SK-N-SH treated with all-trans-retinoic acid at 6 μM for 48 hours (cell line): ENCODE results near the gene GALNT12.

Experiments used
- ATAC-seq: fragments of 200-7000 bp; cut with Tn5 transposase; 3 replicates; pipeline ENCODE4 v1.9.1; 2020; ENCODE audit warnings: mild to moderate bottlenecking, moderate library complexity
- ARNTL ChIP-seq: fragments of 450-650 bp; formaldehyde crosslinking; IDR thresholded peaks from 2 replicates; pipeline ENCODE4 v1.5.0; 2020; ENCODE audit warnings: low read depth, mild to moderate bottlenecking, moderate library complexity, borderline replicate concordance
- BACH2 ChIP-seq: fragments of 250-450 bp; sonication (Bioruptor Pico); IDR thresholded peaks from 2 replicates; pipeline ENCODE4 v1.9.0; 2021; ENCODE audit warnings: mild to moderate bottlenecking, borderline replicate concordance
- GLIS3 ChIP-seq: fragments of 250-450 bp; sonication (Bioruptor Pico); IDR thresholded peaks from 2 replicates; pipeline ENCODE4 v1.5.0; 2020; ENCODE audit warnings: mild to moderate bottlenecking, moderate library complexity
- PPARA ChIP-seq: fragments of 250-450 bp; sonication (Bioruptor Pico); IDR thresholded peaks from 2 replicates; pipeline ENCODE4 v1.5.0; 2020; ENCODE audit warnings: mild to moderate bottlenecking, borderline replicate concordance
- RARB ChIP-seq: fragments of 250-450 bp; sonication (Bioruptor Pico); IDR thresholded peaks from 2 replicates; pipeline ENCODE4 v1.8.0; 2021; ENCODE audit warnings: mild to moderate bottlenecking, moderate library complexity
- SNAI2 ChIP-seq: fragments of 250-450 bp; sonication (Bioruptor Pico); IDR thresholded peaks from 2 replicates; pipeline ENCODE4 v1.5.0; 2020; ENCODE audit warnings: mild to moderate bottlenecking, moderate library complexity
- TCF4 ChIP-seq: fragments of 250-450 bp; sonication (Bioruptor Pico); IDR thresholded peaks from 2 replicates; pipeline ENCODE4 v1.8.0; 2021; ENCODE audit warnings: mild to moderate bottlenecking, moderate library complexity, borderline replicate concordance
- TOX ChIP-seq: fragments of 250-450 bp; sonication (Bioruptor Pico); IDR thresholded peaks from 2 replicates; pipeline ENCODE4 v1.8.0; 2021; ENCODE audit warnings: mild to moderate bottlenecking, moderate library complexity, borderline replicate concordance
- ZC3H10 ChIP-seq: fragments of 250-450 bp; sonication (Bioruptor Pico); IDR thresholded peaks from 2 replicates; pipeline ENCODE4 v1.5.1; 2021; ENCODE audit warnings: mild to moderate bottlenecking, moderate library complexity
- ZFP3 ChIP-seq: fragments of 250-450 bp; sonication (Bioruptor Pico); IDR thresholded peaks from 2 replicates; pipeline ENCODE4 v1.5.0; 2020; ENCODE audit warnings: mild to moderate bottlenecking, moderate library complexity
- ZNF565 ChIP-seq: fragments of 450-650 bp; formaldehyde crosslinking; conservative IDR thresholded peaks from 2 replicates; pipeline ENCODE4 v1.5.0; 2020; ENCODE audit warnings: low read depth, mild to moderate bottlenecking, moderate library complexity
- ZNF70 ChIP-seq: fragments of 450-650 bp; formaldehyde crosslinking; IDR thresholded peaks from 2 replicates; pipeline ENCODE4 v1.5.0; 2020; ENCODE audit warnings: mild to moderate bottlenecking, moderate library complexity
- ZNF8 ChIP-seq: fragments of 450-650 bp; formaldehyde crosslinking; IDR thresholded peaks from 2 replicates; pipeline ENCODE4 v1.5.0; 2020; ENCODE audit warnings: mild to moderate bottlenecking, moderate library complexity
- TF ChIP-seq, protein P1 (sequence below): fragments of 250-450 bp; sonication (Bioruptor Pico); IDR thresholded peaks from 2 replicates; pipeline ENCODE4 v1.8.0; 2020; ENCODE audit warnings: mild to moderate bottlenecking, moderate library complexity, borderline replicate concordance
- TF ChIP-seq, protein P2 (sequence below): fragments of 250-450 bp; sonication (Bioruptor Pico); IDR thresholded peaks from 2 replicates; pipeline ENCODE4 v1.5.1; 2021; ENCODE audit warnings: mild to moderate bottlenecking, moderate library complexity
- TF ChIP-seq, protein P3 (sequence below): fragments of 250-450 bp; sonication (Bioruptor Pico); IDR thresholded peaks from 2 replicates; pipeline ENCODE4 v1.5.1; 2020; ENCODE audit warnings: low read depth, mild to moderate bottlenecking, moderate library complexity

The GALNT12 gene

DNA sequence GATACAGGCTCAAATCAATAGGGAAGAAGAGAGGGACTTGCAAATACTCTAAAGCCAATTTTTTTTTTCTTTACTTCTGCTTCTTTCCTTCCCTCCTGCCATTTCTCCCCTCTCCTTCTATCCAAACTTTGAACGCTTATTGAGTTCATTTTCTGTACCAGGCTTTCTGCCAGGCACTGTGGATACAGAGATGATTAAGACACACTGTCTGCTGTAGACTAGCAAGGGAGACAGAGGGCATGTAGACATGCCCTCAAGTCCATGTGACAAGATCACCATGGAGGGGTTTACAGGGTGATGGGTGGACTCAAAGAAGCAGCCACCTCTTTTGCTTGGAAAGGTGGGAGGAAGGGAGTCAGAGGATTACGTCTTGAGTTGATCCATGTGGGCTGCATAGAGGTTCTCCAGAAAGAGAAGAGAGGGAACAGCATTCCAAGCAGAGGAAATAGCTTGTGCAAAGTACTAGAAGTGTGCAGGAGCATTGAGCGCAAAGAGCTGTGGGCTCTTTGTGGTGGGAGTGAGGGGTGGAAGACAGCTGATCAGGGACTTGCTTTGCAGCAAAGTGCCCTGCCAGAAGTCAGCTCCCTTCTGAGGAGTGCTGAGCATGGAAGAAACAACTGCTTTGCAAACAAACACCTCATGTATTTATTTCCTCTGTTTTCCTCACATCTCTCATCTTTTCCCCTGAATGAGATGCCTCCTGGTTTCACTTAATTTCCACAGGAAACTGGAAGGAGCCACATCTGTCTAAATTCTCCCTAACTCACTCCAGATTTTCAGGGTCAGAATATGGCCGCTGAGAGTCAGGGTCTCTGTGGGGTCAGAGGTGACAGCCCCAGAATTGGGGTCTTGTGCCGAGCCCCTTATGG, 71.9 kb downstream of the GALNT12 start (continued):
- TF ChIP-seq RARB (CRISPR knock-in tag) (no peak), GLIS3 (CRISPR knock-in tag) (no peak), BACH2 (no peak), TCF4 (CRISPR knock-in tag) (no peak), ZNF70 (CRISPR knock-in tag) (no peak), ZNF565 (CRISPR knock-in tag) (no peak), PPARA (CRISPR knock-in tag) (no peak)

DNA sequence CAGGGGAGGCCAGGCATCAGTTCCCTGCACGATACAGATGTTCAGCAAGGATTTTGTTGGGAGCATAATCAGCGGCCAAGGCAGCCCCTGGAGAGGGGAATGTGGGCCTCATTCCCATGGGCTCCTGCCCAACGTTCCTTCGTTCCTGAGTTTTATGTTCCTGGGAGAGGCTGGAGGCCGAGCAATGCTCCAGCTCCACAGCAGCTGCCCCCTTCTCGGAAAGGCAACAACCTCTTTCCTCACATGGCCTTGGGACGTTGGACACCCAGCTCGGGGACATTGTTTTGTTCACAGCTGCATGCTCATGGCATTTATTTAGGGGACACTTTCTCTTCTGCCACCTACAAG, 72.5 kb downstream of the GALNT12 start:
- TF ChIP-seq, protein P1, sequence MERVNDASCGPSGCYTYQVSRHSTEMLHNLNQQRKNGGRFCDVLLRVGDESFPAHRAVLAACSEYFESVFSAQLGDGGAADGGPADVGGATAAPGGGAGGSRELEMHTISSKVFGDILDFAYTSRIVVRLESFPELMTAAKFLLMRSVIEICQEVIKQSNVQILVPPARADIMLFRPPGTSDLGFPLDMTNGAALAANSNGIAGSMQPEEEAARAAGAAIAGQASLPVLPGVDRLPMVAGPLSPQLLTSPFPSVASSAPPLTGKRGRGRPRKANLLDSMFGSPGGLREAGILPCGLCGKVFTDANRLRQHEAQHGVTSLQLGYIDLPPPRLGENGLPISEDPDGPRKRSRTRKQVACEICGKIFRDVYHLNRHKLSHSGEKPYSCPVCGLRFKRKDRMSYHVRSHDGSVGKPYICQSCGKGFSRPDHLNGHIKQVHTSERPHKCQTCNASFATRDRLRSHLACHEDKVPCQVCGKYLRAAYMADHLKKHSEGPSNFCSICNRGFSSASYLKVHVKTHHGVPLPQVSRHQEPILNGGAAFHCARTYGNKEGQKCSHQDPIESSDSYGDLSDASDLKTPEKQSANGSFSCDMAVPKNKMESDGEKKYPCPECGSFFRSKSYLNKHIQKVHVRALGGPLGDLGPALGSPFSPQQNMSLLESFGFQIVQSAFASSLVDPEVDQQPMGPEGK (CRISPR knock-in tag), result no peak
- no peak for TF ChIP-seq TOX (CRISPR knock-in tag)
- TF ChIP-seq PPARA (CRISPR knock-in tag), result no peak
- TF ChIP-seq ZNF8 (CRISPR knock-in tag), result no peak
- no peak for TF ChIP-seq SNAI2
- TF ChIP-seq ZNF70 (CRISPR knock-in tag), result no peak
- TF ChIP-seq RARB (CRISPR knock-in tag), result no peak
- TF ChIP-seq, protein P2, sequence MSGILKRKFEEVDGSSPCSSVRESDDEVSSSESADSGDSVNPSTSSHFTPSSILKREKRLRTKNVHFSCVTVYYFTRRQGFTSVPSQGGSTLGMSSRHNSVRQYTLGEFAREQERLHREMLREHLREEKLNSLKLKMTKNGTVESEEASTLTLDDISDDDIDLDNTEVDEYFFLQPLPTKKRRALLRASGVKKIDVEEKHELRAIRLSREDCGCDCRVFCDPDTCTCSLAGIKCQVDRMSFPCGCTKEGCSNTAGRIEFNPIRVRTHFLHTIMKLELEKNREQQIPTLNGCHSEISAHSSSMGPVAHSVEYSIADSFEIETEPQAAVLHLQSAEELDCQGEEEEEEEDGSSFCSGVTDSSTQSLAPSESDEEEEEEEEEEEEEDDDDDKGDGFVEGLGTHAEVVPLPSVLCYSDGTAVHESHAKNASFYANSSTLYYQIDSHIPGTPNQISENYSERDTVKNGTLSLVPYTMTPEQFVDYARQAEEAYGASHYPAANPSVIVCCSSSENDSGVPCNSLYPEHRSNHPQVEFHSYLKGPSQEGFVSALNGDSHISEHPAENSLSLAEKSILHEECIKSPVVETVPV (CRISPR knock-in tag), result no peak
- no peak for TF ChIP-seq BACH2
- no peak for TF ChIP-seq ARNTL (CRISPR knock-in tag)
- no peak for ATAC-seq

DNA sequence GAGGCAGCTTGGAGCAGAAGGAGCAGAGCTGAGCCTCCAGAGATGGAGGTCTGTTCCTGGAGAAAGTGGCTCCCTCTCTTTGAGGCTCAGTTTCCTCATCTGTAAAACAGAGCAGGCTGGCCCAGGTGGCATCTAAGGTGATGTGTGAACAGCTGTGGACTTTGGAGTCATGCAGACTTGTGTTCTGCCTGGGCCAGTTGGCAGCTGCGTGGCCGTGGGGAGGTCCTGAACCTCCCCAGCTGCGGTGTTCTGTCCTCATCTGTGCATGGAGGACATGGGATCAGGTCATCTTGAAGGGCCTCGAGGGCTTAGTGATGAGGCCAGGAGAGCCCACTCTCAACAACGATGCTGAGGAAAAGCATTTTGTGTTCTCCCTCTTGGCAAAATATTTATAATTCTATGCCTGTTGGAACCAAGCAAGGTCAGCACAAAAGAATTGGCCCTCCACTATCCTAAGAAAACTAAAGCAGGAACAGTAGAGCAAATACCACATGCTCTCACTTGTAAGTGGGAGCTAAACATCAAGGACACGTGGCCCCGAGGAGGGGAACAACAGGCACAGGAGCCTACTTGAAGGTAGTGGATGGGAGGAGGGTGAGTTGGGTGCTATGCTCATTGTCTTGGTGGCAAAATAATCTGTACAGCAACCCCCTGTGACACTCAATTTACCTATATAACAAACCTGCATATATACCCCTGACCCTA, 73.0 kb downstream of the GALNT12 start:
- TF ChIP-seq, protein P3, sequence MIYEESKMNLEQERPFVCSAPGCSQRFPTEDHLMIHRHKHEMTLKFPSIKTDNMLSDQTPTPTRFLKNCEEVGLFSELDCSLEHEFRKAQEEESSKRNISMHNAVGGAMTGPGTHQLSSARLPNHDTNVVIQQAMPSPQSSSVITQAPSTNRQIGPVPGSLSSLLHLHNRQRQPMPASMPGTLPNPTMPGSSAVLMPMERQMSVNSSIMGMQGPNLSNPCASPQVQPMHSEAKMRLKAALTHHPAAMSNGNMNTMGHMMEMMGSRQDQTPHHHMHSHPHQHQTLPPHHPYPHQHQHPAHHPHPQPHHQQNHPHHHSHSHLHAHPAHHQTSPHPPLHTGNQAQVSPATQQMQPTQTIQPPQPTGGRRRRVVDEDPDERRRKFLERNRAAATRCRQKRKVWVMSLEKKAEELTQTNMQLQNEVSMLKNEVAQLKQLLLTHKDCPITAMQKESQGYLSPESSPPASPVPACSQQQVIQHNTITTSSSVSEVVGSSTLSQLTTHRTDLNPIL, result no peak
- TF ChIP-seq RARB (CRISPR knock-in tag), result no peak
- TF ChIP-seq ZNF70 (CRISPR knock-in tag), result no peak
- no peak for ATAC-seq

DNA sequence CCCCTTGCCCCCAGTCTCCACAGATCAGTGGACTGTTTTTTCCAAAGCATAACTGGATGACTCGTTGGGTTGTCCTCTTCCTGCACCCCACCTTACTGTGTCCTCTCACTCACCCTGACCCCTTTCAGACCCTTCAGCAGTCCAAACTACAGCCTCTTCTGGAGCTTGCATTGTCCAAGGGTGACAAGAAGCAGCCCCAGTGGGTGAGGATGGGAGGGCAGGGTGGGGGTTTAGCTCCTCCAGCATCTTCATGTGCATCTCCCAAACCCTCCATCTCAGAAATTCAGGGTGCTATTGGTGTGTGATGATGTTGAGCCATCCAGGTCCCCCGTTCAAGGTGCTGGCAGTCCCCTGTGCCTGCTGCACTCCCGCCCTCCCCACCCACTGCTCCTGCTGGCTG, 73.9 kb downstream of the GALNT12 start:
- no peak for ATAC-seq

More for the DNA sequence above, 73.9 kb downstream of the GALNT12 start:
- TF ChIP-seq BACH2 (no peak), ZNF8 (CRISPR knock-in tag) (no peak), ZNF70 (CRISPR knock-in tag) (no peak), PPARA (CRISPR knock-in tag) (no peak), TCF4 (CRISPR knock-in tag) (no peak), ZC3H10 (CRISPR knock-in tag) (no peak), TOX (CRISPR knock-in tag) (no peak), ZFP3 (no peak)
- TF ChIP-seq, protein P2 (CRISPR knock-in tag), result no peak
